ENCODE measurements around the gene TM9SF1.

DNA sequence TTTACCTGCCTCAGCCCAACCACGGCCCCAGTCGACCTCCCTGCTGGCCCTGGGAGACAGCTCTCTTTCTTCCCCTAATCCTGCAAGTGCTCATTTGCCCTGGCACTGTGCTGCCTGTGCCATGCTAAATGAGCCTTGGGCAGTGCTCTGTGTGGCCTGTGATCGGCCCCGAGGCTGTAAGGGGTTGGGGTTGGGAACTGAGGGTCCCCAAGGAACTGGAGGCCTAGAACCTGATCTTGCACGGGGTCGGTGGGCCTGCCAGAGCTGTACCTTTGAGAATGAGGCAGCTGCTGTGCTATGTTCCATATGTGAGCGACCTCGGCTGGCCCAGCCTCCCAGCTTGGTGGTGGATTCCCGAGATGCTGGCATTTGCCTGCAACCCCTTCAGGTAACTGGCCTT, 45.2 kb downstream of the TM9SF1 start:
- TF ChIP-seq CTCF (IDR thresholded peaks at IDR 0.05): no peak
- no peak for TF ChIP-seq EP300 (IDR thresholded peaks at IDR 0.05)
- no peak for TF ChIP-seq POLR2A (IDR thresholded peaks at IDR 0.05; ENCODE audit: low read depth)
- TF ChIP-seq POLR2AphosphoS5 (IDR thresholded peaks at IDR 0.05): no peak

Measured in esophagus muscularis mucosa (tissue), 4 donors.